ENCODE data around the gene FBXO33.

FBXO33 gene

GRCh38 chr14:39432179-39432618 is at the start of gene FBXO33:
Gene FBXO33 (minus strand): TSS chr14:39432433. CDS start chr14:39432162, 271 bp downstream.
- H3K27me3 Mint-ChIP-seq: no peaks in the 10 kb centered on the region
- H3K36me3 Mint-ChIP-seq: peaks cover 12% of the 10 kb centered on the region

GRCh38 chr14:39474416-39474911 is 42.2 kb upstream of the FBXO33 start:
- Mint-ChIP-seq H3K27ac (no peak overlapping the region), H3K36me3 (no peaks in the 10 kb centered on the region), H3K9me3 (no peaks in the 10 kb centered on the region), H3K4me3 (no peak overlapping the region), H3K27me3 (no peaks in the 10 kb centered on the region), H3K4me1 (no peaks in the 10 kb centered on the region)
- CTCF ChIA-PET: no interaction called here
- DNase-seq: no peak

More at GRCh38 chr14:39432179-39432618, at the start of gene FBXO33:
- peak; percentile 97 for DNase-seq
- peaks cover 43% of the 10 kb centered on the region for H3K4me1 Mint-ChIP-seq
- CTCF ChIA-PET: interaction anchor here (1.3 to 2.4 kb wide), 3 partner anchors 13 to 202 kb away, joined by 3 to 14 read pairs (median 5); no protein-coding TSS in a partner anchor
- H3K4me3 Mint-ChIP-seq: peak within 1 kb of the TSS; percentile 95
- H3K27ac Mint-ChIP-seq: peak within 1 kb of the TSS; percentile 100
- H3K9me3 Mint-ChIP-seq: no peaks in the 10 kb centered on the region

GRCh38 chr14:39472078-39472477 is 39.8 kb upstream of the FBXO33 start:
- Mint-ChIP-seq H3K27me3 (no peaks in the 10 kb centered on the region), H3K36me3 (no peaks in the 10 kb centered on the region), H3K4me3 (no peak overlapping the region), H3K4me1 (no peaks in the 10 kb centered on the region), H3K9me3 (no peaks in the 10 kb centered on the region), H3K27ac (no peak overlapping the region)
- CTCF ChIA-PET: no interaction called here
- DNase-seq: no peak

GRCh38 chr14:39469094-39469710 is 37.0 kb upstream of the FBXO33 start:
- peaks cover 13% of the 10 kb centered on the region for H3K27me3 Mint-ChIP-seq
- H3K4me1 Mint-ChIP-seq: no peaks in the 10 kb centered on the region
- H3K9me3 Mint-ChIP-seq: no peaks in the 10 kb centered on the region
- H3K27ac Mint-ChIP-seq: no peak overlapping the region
- no peak overlapping the region for H3K4me3 Mint-ChIP-seq
- CTCF ChIA-PET: interaction anchor here (1.1 to 2.9 kb wide), 5 partner anchors 17 to 238 kb away, joined by 3 to 14 read pairs (median 4); no protein-coding TSS in a partner anchor
- DNase-seq: peak; percentile 34
- H3K36me3 Mint-ChIP-seq: no peaks in the 10 kb centered on the region

- peaks cover 13% of the 10 kb centered on the region for H3K27me3 Mint-ChIP-seq
- H3K36me3 Mint-ChIP-seq: no peaks in the 10 kb centered on the region
- CTCF ChIA-PET: interaction anchor here (0.7 to 2.9 kb wide), 7 partner anchors 18 to 236 kb away, joined by 3 to 14 read pairs (median 4); no protein-coding TSS in a partner anchor
- H3K4me1 Mint-ChIP-seq: no peaks in the 10 kb centered on the region
- H3K9me3 Mint-ChIP-seq: no peaks in the 10 kb centered on the region
- H3K4me3 Mint-ChIP-seq: no peak overlapping the region
- H3K27ac Mint-ChIP-seq: no peak overlapping the region
- peak; percentile 56 for DNase-seq
Measured at GRCh38 chr14:39467889-39468524, 35.8 kb upstream of the FBXO33 start.

GRCh38 chr14:39459795-39460478 is 27.7 kb upstream of the FBXO33 start:
- CTCF ChIA-PET: no interaction called here
- Mint-ChIP-seq H3K4me3 (no peak overlapping the region), H3K27ac (no peak overlapping the region), H3K36me3 (no peaks in the 10 kb centered on the region), H3K27me3 (peaks cover 6% of the 10 kb centered on the region), H3K4me1 (no peaks in the 10 kb centered on the region), H3K9me3 (no peaks in the 10 kb centered on the region)
- no peak for DNase-seq

- Mint-ChIP-seq H3K27me3 (peaks cover 4% of the 10 kb centered on the region), H3K36me3 (no peaks in the 10 kb centered on the region), H3K4me3 (no peak overlapping the region), H3K4me1 (peaks cover under 1% of the 10 kb centered on the region), H3K9me3 (no peaks in the 10 kb centered on the region), H3K27ac (no peak overlapping the region)
- CTCF ChIA-PET: no interaction called here
- DNase-seq: no peak
Measured at GRCh38 chr14:39456702-39457250, 24.5 kb upstream of the FBXO33 start.

- DNase-seq: no peak
- CTCF ChIA-PET: no interaction called here
- Mint-ChIP-seq H3K36me3 (no peaks in the 10 kb centered on the region), H3K27ac (no peak overlapping the region), H3K9me3 (no peaks in the 10 kb centered on the region), H3K4me3 (no peak overlapping the region), H3K4me1 (peaks cover 4% of the 10 kb centered on the region), H3K27me3 (peaks cover 4% of the 10 kb centered on the region)
Measured at GRCh38 chr14:39454906-39455539, 22.8 kb upstream of the FBXO33 start.

- H3K36me3 Mint-ChIP-seq: no peaks in the 10 kb centered on the region
- H3K4me1 Mint-ChIP-seq: peaks cover 7% of the 10 kb centered on the region
- no peak overlapping the region for H3K4me3 Mint-ChIP-seq
- H3K27me3 Mint-ChIP-seq: peaks cover 4% of the 10 kb centered on the region
- DNase-seq: no peak
- no peaks in the 10 kb centered on the region for H3K9me3 Mint-ChIP-seq
- H3K27ac Mint-ChIP-seq: no peak overlapping the region
- CTCF ChIA-PET: no interaction called here
Measured at GRCh38 chr14:39452680-39453079, 20.4 kb upstream of the FBXO33 start.

GRCh38 chr14:39451811-39452210 is 19.6 kb upstream of the FBXO33 start:
- DNase-seq: no peak
- no peak overlapping the region for H3K4me3 Mint-ChIP-seq
- CTCF ChIA-PET: no interaction called here
- H3K27me3 Mint-ChIP-seq: peaks cover 4% of the 10 kb centered on the region
- no peaks in the 10 kb centered on the region for H3K9me3 Mint-ChIP-seq
- H3K27ac Mint-ChIP-seq: no peak overlapping the region
- peaks cover 10% of the 10 kb centered on the region for H3K4me1 Mint-ChIP-seq
- no peaks in the 10 kb centered on the region for H3K36me3 Mint-ChIP-seq

- H3K36me3 Mint-ChIP-seq: peaks cover 2% of the 10 kb centered on the region
- no peaks in the 10 kb centered on the region for H3K27me3 Mint-ChIP-seq
- no peaks in the 10 kb centered on the region for H3K9me3 Mint-ChIP-seq
- no peak overlapping the region for H3K27ac Mint-ChIP-seq
- CTCF ChIA-PET: interaction anchor here (1.2 to 1.4 kb wide), 2 partner anchors 19 to 216 kb away, joined by 3 to 4 read pairs; no protein-coding TSS in a partner anchor
- H3K4me1 Mint-ChIP-seq: peaks cover 10% of the 10 kb centered on the region
- no peak overlapping the region for H3K4me3 Mint-ChIP-seq
- no peak for DNase-seq
Measured at GRCh38 chr14:39447175-39447661, 15.0 kb upstream of the FBXO33 start.

GRCh38 chr14:39446131-39446744 is 14.0 kb upstream of the FBXO33 start:
- Mint-ChIP-seq H3K4me3 (no peak overlapping the region), H3K4me1 (peaks cover 6% of the 10 kb centered on the region), H3K27me3 (no peaks in the 10 kb centered on the region), H3K36me3 (peaks cover 2% of the 10 kb centered on the region), H3K9me3 (peaks cover 3% of the 10 kb centered on the region), H3K27ac (no peak overlapping the region)
- no peak for DNase-seq
- CTCF ChIA-PET: interaction anchor here (1.3 kb wide), 1 partner anchor 15 kb away, joined by 3 read pairs; the partner anchor contains the start of gene FBXO33

- peaks cover 3% of the 10 kb centered on the region for H3K9me3 Mint-ChIP-seq
- no peak overlapping the region for H3K27ac Mint-ChIP-seq
- no peak overlapping the region for H3K4me3 Mint-ChIP-seq
- H3K27me3 Mint-ChIP-seq: no peaks in the 10 kb centered on the region
- H3K36me3 Mint-ChIP-seq: peaks cover 2% of the 10 kb centered on the region
- CTCF ChIA-PET: no interaction called here
- H3K4me1 Mint-ChIP-seq: peaks cover 2% of the 10 kb centered on the region
- no peak for DNase-seq
Measured at GRCh38 chr14:39442293-39442692, 10.1 kb upstream of the FBXO33 start.
